ENCODE measurements around the gene STK17B.

DNA sequence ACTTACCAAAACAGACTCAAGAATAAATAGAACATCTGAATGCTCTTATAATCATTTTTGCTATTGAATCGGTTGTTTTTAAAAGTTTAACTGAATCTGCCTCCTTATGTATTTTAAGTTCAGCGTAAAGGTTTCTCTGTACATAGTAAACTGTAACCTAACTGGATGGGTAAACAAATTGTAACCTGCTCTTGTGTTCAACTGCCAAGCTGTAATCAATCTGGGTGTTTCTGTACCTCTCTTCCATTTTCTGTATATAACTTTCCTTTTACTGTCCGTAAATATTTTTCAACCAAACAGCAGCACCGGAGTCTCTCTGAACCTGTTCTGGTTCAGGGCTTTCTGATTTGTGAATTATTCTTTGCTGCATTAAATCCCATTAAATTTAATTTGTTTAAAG lies 75.1 kb downstream of the STK17B start:
- TF ChIP-seq CTCF (IDR thresholded peaks at IDR 0.05; ENCODE audit: control extremely low read depth in 1 of 3, insufficient read depth in 1 of 3, low read depth in 1 of 3, low read length in 3 of 3) (no peak), EGR1 (IDR thresholded peaks at IDR 0.05; ENCODE audit: borderline replicate concordance, low read depth, low read length) (no peak), TEAD4 (IDR thresholded peaks at IDR 0.05; ENCODE audit: low read depth, low read length) (no peak), YY1 (IDR thresholded peaks at IDR 0.05; ENCODE audit: low read depth, low read length) (no peak), EZH2 (IDR thresholded peaks at IDR 0.05; ENCODE audit: low read depth, low read length, severe bottlenecking) (no peak), ZNF274 (IDR thresholded peaks at IDR 0.05; ENCODE audit: borderline replicate concordance, extremely low read depth, low read length) (no peak), POLR2AphosphoS5 (IDR thresholded peaks at IDR 0.05; ENCODE audit: low read depth, low read length) (no peak), TBP (IDR thresholded peaks at IDR 0.05; ENCODE audit: low read depth, low read length) (no peak), RFX5 (IDR thresholded peaks at IDR 0.05; ENCODE audit: borderline replicate concordance, low read depth, low read length) (no peak)

Data from H1 (cell line).